WTC11 (cell line): Measurements from ENCODE around the gene LRMDA.

Experiments
- ESRRA ChIP-seq: sonication (generic); formaldehyde crosslinking; IDR thresholded peaks from 2 replicates; pipeline ENCODE4 v1.8.1; 2022; ENCODE audit warnings: mild to moderate bottlenecking, missing genetic modification reagents, borderline replicate concordance
- TP53 ChIP-seq: sonication (generic); formaldehyde crosslinking; IDR thresholded peaks from 2 replicates; pipeline ENCODE4 v1.8.1; 2023; ENCODE audit warnings: mild to moderate bottlenecking, missing genetic modification reagents
- USF2 ChIP-seq: sonication (generic); formaldehyde crosslinking; IDR thresholded peaks from 2 replicates; pipeline ENCODE4 v1.8.1; 2023; ENCODE audit warnings: mild to moderate bottlenecking, missing genetic modification reagents, moderate library complexity
- ZNF121 ChIP-seq: sonication (generic); formaldehyde crosslinking; IDR thresholded peaks from 2 replicates; pipeline ENCODE4 v1.8.0; 2023; ENCODE audit warnings: missing genetic modification reagents
- ZNF263 ChIP-seq: sonication (generic); formaldehyde crosslinking; IDR thresholded peaks from 2 replicates; pipeline ENCODE4 v1.8.1; 2022; ENCODE audit warnings: low read depth, mild to moderate bottlenecking, moderate library complexity, missing genetic modification reagents
- TF ChIP-seq, protein P1 (sequence below): sonication (generic); formaldehyde crosslinking; IDR thresholded peaks from 2 replicates; pipeline ENCODE4 v1.8.0; 2022; ENCODE audit warnings: mild to moderate bottlenecking, missing genetic modification reagents
- TF ChIP-seq, protein P2 (sequence below): sonication (generic); formaldehyde crosslinking; IDR thresholded peaks from 2 replicates; pipeline ENCODE4 v1.8.1; 2023; ENCODE audit warnings: mild to moderate bottlenecking, moderate library complexity, missing genetic modification reagents
- TF ChIP-seq, protein P3 (sequence below): fragments of 200-600 bp; IDR thresholded peaks from 2 replicates; pipeline ENCODE4 v1.8.0; 2022; ENCODE audit warnings: antibody characterized with exemption
- TF ChIP-seq, protein P4 (sequence below): fragments of 250-450 bp; sonication (Bioruptor Pico); IDR thresholded peaks from 2 replicates; pipeline ENCODE4 v2.1.2; 2022; ENCODE audit warnings: mild to moderate bottlenecking, moderate library complexity
- TF ChIP-seq, protein P5 (sequence below): sonication (generic); formaldehyde crosslinking; IDR thresholded peaks from 2 replicates; pipeline ENCODE4 v1.8.1; 2022; ENCODE audit warnings: missing genetic modification reagents, borderline replicate concordance
- TF ChIP-seq, protein P6 (sequence below): sonication (generic); formaldehyde crosslinking; IDR thresholded peaks from 2 replicates; pipeline ENCODE4 v1.8.1; 2022; ENCODE audit warnings: low read depth, missing genetic modification reagents, borderline replicate concordance
- TF ChIP-seq, protein P7 (sequence below): sonication (generic); formaldehyde crosslinking; IDR thresholded peaks from 2 replicates; pipeline ENCODE4 v1.8.1; 2022; ENCODE audit warnings: mild to moderate bottlenecking, missing genetic modification reagents, moderate library complexity, borderline replicate concordance

DNA sequence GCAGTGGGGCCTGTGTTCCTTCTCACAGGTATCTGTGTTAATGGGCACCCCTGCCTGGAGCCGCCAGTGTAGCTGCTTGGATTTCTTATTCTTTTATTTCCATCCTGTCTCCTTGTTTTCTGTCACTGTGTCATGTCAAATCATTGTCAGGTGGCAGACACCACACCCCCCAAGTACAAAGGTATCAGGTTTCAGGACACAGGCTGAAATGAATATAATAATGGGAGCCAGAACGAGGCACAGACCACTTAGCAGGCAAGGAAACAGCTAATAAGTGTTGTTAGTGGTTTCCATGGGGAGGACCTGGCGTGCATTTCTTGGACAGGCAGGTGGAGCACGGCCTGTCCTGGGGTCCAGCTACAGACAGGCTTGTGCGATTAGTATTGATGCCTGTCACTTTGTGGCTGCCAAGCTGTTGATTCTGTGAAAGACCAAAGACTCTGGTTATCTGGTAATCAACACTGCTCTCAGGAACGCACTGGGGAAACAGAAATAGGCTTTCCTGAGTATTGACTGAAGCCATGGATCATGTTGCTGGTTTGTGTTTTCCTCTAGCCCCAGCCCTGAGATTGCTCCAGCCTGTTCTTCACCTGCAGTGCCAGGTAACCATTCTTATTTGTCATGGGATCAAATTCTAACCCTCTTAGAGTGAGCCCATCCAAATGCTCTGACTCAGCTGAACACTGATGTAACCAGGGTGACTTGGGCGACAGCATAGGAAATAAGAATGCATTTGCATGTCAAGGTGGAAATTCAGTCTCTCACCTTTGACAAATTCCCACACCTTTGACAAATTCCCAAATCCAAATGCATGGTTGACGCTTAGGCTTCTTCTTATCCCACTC is 1002.0 kb downstream of the LRMDA start:
- TF ChIP-seq, protein P1, sequence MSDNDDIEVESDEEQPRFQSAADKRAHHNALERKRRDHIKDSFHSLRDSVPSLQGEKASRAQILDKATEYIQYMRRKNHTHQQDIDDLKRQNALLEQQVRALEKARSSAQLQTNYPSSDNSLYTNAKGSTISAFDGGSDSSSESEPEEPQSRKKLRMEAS (CRISPR knock-in tag) = no peak
- TF ChIP-seq ZNF121 = no peak
- TF ChIP-seq, protein P2, sequence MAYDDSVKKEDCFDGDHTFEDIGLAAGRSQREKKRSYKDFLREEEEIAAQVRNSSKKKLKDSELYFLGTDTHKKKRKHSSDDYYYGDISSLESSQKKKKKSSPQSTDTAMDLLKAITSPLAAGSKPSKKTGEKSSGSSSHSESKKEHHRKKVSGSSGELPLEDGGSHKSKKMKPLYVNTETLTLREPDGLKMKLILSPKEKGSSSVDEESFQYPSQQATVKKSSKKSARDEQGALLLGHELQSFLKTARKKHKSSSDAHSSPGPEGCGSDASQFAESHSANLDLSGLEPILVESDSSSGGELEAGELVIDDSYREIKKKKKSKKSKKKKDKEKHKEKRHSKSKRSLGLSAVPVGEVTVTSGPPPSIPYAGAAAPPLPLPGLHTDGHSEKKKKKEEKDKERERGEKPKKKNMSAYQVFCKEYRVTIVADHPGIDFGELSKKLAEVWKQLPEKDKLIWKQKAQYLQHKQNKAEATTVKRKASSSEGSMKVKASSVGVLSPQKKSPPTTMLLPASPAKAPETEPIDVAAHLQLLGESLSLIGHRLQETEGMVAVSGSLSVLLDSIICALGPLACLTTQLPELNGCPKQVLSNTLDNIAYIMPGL (CRISPR knock-in tag) = no peak
- TF ChIP-seq, protein P3, sequence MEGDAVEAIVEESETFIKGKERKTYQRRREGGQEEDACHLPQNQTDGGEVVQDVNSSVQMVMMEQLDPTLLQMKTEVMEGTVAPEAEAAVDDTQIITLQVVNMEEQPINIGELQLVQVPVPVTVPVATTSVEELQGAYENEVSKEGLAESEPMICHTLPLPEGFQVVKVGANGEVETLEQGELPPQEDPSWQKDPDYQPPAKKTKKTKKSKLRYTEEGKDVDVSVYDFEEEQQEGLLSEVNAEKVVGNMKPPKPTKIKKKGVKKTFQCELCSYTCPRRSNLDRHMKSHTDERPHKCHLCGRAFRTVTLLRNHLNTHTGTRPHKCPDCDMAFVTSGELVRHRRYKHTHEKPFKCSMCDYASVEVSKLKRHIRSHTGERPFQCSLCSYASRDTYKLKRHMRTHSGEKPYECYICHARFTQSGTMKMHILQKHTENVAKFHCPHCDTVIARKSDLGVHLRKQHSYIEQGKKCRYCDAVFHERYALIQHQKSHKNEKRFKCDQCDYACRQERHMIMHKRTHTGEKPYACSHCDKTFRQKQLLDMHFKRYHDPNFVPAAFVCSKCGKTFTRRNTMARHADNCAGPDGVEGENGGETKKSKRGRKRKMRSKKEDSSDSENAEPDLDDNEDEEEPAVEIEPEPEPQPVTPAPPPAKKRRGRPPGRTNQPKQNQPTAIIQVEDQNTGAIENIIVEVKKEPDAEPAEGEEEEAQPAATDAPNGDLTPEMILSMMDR = no peak
- TF ChIP-seq, protein P4, sequence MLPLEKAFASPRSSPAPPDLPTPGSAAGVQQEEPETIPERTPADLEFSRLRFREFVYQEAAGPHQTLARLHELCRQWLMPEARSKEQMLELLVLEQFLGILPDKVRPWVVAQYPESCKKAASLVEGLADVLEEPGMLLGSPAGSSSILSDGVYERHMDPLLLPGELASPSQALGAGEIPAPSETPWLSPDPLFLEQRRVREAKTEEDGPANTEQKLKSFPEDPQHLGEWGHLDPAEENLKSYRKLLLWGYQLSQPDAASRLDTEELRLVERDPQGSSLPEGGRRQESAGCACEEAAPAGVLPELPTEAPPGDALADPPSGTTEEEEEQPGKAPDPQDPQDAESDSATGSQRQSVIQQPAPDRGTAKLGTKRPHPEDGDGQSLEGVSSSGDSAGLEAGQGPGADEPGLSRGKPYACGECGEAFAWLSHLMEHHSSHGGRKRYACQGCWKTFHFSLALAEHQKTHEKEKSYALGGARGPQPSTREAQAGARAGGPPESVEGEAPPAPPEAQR (CRISPR knock-in tag) = no peak
- TF ChIP-seq, protein P5, sequence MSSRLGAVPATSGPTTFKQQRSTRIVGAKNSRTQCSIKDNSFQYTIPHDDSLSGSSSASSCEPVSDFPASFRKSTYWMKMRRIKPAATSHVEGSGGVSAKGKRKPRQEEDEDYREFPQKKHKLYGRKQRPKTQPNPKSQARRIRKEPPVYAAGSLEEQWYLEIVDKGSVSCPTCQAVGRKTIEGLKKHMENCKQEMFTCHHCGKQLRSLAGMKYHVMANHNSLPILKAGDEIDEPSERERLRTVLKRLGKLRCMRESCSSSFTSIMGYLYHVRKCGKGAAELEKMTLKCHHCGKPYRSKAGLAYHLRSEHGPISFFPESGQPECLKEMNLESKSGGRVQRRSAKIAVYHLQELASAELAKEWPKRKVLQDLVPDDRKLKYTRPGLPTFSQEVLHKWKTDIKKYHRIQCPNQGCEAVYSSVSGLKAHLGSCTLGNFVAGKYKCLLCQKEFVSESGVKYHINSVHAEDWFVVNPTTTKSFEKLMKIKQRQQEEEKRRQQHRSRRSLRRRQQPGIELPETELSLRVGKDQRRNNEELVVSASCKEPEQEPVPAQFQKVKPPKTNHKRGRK (CRISPR knock-in tag) = no peak
- TF ChIP-seq, protein P6, sequence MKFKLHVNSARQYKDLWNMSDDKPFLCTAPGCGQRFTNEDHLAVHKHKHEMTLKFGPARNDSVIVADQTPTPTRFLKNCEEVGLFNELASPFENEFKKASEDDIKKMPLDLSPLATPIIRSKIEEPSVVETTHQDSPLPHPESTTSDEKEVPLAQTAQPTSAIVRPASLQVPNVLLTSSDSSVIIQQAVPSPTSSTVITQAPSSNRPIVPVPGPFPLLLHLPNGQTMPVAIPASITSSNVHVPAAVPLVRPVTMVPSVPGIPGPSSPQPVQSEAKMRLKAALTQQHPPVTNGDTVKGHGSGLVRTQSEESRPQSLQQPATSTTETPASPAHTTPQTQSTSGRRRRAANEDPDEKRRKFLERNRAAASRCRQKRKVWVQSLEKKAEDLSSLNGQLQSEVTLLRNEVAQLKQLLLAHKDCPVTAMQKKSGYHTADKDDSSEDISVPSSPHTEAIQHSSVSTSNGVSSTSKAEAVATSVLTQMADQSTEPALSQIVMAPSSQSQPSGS = no peak
- no peak for TF ChIP-seq USF2 (CRISPR knock-in tag)
- TF ChIP-seq, protein P7, sequence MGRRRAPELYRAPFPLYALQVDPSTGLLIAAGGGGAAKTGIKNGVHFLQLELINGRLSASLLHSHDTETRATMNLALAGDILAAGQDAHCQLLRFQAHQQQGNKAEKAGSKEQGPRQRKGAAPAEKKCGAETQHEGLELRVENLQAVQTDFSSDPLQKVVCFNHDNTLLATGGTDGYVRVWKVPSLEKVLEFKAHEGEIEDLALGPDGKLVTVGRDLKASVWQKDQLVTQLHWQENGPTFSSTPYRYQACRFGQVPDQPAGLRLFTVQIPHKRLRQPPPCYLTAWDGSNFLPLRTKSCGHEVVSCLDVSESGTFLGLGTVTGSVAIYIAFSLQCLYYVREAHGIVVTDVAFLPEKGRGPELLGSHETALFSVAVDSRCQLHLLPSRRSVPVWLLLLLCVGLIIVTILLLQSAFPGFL (CRISPR knock-in tag) = no peak
- TF ChIP-seq ESRRA = no peak
- TF ChIP-seq TP53 (CRISPR knock-in tag) = no peak
- TF ChIP-seq ZNF263 (CRISPR knock-in tag) = no peak
